Measurements from ENCODE around the gene RAB34.

- TF ChIP-seq, protein P1, sequence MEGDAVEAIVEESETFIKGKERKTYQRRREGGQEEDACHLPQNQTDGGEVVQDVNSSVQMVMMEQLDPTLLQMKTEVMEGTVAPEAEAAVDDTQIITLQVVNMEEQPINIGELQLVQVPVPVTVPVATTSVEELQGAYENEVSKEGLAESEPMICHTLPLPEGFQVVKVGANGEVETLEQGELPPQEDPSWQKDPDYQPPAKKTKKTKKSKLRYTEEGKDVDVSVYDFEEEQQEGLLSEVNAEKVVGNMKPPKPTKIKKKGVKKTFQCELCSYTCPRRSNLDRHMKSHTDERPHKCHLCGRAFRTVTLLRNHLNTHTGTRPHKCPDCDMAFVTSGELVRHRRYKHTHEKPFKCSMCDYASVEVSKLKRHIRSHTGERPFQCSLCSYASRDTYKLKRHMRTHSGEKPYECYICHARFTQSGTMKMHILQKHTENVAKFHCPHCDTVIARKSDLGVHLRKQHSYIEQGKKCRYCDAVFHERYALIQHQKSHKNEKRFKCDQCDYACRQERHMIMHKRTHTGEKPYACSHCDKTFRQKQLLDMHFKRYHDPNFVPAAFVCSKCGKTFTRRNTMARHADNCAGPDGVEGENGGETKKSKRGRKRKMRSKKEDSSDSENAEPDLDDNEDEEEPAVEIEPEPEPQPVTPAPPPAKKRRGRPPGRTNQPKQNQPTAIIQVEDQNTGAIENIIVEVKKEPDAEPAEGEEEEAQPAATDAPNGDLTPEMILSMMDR (IDR thresholded peaks at IDR 0.05), result no peak
- TF ChIP-seq SIN3A (IDR thresholded peaks at IDR 0.05; ENCODE audit: borderline replicate concordance, insufficient read depth, low read depth, low read length) (no peak), POLR2AphosphoS5 (IDR thresholded peaks at IDR 0.05; ENCODE audit: low read depth, low read length) (no peak)
- TF ChIP-seq, protein P2, sequence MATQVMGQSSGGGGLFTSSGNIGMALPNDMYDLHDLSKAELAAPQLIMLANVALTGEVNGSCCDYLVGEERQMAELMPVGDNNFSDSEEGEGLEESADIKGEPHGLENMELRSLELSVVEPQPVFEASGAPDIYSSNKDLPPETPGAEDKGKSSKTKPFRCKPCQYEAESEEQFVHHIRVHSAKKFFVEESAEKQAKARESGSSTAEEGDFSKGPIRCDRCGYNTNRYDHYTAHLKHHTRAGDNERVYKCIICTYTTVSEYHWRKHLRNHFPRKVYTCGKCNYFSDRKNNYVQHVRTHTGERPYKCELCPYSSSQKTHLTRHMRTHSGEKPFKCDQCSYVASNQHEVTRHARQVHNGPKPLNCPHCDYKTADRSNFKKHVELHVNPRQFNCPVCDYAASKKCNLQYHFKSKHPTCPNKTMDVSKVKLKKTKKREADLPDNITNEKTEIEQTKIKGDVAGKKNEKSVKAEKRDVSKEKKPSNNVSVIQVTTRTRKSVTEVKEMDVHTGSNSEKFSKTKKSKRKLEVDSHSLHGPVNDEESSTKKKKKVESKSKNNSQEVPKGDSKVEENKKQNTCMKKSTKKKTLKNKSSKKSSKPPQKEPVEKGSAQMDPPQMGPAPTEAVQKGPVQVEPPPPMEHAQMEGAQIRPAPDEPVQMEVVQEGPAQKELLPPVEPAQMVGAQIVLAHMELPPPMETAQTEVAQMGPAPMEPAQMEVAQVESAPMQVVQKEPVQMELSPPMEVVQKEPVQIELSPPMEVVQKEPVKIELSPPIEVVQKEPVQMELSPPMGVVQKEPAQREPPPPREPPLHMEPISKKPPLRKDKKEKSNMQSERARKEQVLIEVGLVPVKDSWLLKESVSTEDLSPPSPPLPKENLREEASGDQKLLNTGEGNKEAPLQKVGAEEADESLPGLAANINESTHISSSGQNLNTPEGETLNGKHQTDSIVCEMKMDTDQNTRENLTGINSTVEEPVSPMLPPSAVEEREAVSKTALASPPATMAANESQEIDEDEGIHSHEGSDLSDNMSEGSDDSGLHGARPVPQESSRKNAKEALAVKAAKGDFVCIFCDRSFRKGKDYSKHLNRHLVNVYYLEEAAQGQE (IDR thresholded peaks at IDR 0.05; ENCODE audit: insufficient read depth in 1 of 2, low read depth in 2 of 2, low read length in 1 of 2), result no peak
Observed at GRCh38 chr17:28759256-28759865, 41.7 kb upstream of the RAB34 start.
